ENCODE data around the gene KLHL17.

DNA sequence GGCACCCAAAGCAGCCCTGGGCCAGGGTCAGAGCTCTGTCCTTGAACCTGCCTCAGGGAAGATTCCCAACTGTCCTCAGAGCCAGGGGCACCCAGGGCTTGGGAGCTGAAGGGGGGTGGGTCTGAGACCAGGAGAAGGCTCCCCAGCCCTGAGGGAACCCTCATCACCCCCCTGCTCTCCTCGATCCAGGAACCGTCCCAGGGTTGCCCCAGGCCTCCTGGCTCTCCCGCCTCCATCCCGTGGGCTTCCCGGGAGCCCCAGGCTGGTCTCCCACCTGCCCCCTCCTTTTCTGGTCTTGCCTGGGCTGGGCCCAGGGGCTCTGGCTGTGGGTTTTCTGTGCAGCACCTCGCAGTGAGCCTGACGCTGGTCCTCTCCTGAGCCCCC lies 43.3 kb upstream of the KLHL17 start:
- TF ChIP-seq, protein P1, sequence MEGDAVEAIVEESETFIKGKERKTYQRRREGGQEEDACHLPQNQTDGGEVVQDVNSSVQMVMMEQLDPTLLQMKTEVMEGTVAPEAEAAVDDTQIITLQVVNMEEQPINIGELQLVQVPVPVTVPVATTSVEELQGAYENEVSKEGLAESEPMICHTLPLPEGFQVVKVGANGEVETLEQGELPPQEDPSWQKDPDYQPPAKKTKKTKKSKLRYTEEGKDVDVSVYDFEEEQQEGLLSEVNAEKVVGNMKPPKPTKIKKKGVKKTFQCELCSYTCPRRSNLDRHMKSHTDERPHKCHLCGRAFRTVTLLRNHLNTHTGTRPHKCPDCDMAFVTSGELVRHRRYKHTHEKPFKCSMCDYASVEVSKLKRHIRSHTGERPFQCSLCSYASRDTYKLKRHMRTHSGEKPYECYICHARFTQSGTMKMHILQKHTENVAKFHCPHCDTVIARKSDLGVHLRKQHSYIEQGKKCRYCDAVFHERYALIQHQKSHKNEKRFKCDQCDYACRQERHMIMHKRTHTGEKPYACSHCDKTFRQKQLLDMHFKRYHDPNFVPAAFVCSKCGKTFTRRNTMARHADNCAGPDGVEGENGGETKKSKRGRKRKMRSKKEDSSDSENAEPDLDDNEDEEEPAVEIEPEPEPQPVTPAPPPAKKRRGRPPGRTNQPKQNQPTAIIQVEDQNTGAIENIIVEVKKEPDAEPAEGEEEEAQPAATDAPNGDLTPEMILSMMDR (IDR thresholded peaks at IDR 0.05), result no peak
- TF ChIP-seq POLR2A (IDR thresholded peaks at IDR 0.05), result no peak

All from heart left ventricle (tissue), 13 donors.